Ishikawa (cell line): ENCODE results near the gene GNA14.

ENCODE experiments used
- RAD21 ChIP-seq: IDR thresholded peaks from 2 replicates; pipeline ENCODE4 v1.6.1; 2012; ENCODE audit warnings: low read depth
- TF ChIP-seq, protein P1 (sequence below): IDR thresholded peaks from 2 replicates; pipeline ENCODE4 v1.6.1; 2012

DNA sequence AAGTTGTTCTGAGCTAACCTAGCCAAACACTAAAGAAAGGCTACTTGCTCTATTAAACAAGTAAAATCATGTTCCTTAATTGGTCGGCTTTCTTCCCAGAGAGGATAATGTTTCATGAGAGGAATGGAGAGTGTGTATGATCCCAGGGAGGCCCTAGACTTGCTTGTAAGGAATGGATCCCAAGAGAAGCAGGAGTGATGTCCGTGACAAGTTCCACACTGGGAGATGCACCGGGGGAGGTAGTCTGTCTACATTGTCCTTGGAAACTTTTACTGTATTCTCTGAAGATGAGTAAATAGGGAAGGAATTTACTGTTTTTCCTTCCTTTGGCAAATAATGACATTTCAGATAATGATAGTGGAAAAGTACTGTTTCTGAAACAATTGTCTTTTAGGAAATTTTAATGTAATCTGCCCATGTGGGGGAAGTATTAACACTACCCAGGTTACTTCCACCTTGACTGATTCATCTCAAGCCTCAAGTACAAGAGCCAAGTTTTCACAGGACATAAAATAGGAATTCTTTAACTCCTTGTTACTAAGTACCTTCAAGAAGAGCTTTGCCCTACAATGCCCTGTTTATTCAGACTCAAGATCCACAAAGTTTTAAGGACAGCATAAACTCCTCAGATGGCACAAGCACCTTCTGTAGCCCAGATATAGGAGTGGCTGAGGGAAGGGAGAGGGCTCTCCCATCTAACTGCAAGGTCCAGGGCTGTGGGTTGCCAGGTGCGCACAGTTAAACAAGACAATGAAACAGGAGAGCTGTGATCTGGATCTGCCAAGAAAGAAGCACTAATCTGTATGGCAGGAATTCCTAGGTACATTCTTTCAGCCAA is 152.1 kb downstream of the GNA14 start:
- no peak for TF ChIP-seq RAD21
- TF ChIP-seq, protein P1, sequence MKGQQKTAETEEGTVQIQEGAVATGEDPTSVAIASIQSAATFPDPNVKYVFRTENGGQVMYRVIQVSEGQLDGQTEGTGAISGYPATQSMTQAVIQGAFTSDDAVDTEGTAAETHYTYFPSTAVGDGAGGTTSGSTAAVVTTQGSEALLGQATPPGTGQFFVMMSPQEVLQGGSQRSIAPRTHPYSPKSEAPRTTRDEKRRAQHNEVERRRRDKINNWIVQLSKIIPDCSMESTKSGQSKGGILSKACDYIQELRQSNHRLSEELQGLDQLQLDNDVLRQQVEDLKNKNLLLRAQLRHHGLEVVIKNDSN: no peak
